A673 (cell line): ENCODE measurements around the gene CXCL5. TPM values are rescaled to one million over a fixed set of nuclear protein-coding genes. Genes with fewer than 3 reads are reported as not detected.

ENCODE experiments used
- BruUV-seq: library from RNA; stranded (reverse); fragments of 400-500 nt; replicated peaks from 2 replicates; lab custom pipeline; 2021; lab: Mats Ljungman, UMichigan
- CTCF ChIA-PET: fragments of 300-600 bp; sonication (Branson Sonifier 250); formaldehyde crosslinking; loops from one replicate; lab custom pipeline; 2022; ENCODE audit warnings: antibody characterized with exemption; lab: Charles Lee
- POLR2A ChIA-PET: fragments of 300-600 bp; sonication (Branson Sonifier 250); formaldehyde crosslinking; loops from one replicate; lab custom pipeline; 2022; ENCODE audit warnings: antibody characterized with exemption; ENCODE audit not compliant: low non-redundant PET; lab: Charles Lee
- DNase-seq: peaks from one replicate; pipeline ENCODE4 v3.0.0-alpha.2; 2015; ENCODE audit warnings: low spot score
- H3K27ac ChIP-seq: fragments of 200-600 bp; sonication (generic); 2 replicates; pipeline ENCODE4 v1.5.1; 2016; ENCODE audit warnings: mixed run types, low read depth, mild to moderate bottlenecking, mixed read lengths, antibody characterized with exemption, low read length; ENCODE audit not compliant: poor library complexity, severe bottlenecking
- H3K27me3 ChIP-seq: fragments of 200-600 bp; sonication (generic); replicated peaks from 2 replicates; pipeline ENCODE4 v1.6.1; 2017; ENCODE audit warnings: mixed run types, low read depth, mild to moderate bottlenecking, mixed read lengths, antibody characterized with exemption, low read length; ENCODE audit not compliant: insufficient read depth, poor library complexity
- H3K36me3 ChIP-seq: fragments of 200-600 bp; sonication (generic); 2 replicates; pipeline ENCODE4 v1.6.1; 2016; ENCODE audit warnings: mixed run types, mild to moderate bottlenecking, mixed read lengths, antibody characterized with exemption, low read length; ENCODE audit not compliant: insufficient read depth, poor library complexity, severe bottlenecking
- H3K4me1 ChIP-seq: fragments of 200-600 bp; sonication (generic); 2 replicates; pipeline ENCODE4 v1.6.1; 2017; ENCODE audit warnings: mixed run types, mild to moderate bottlenecking, mixed read lengths, antibody characterized with exemption, low read length; ENCODE audit not compliant: insufficient read depth, poor library complexity, severe bottlenecking
- H3K4me3 ChIP-seq: fragments of 200-600 bp; sonication (generic); 2 replicates; pipeline ENCODE4 v1.5.1; 2016; ENCODE audit warnings: low read depth, mixed run types, mild to moderate bottlenecking, mixed read lengths, low read length; ENCODE audit not compliant: poor library complexity, severe bottlenecking
- H3K9me3 ChIP-seq: fragments of 200-600 bp; sonication (generic); 2 replicates; pipeline ENCODE4 v1.6.1; 2016; ENCODE audit warnings: mixed run types, low read depth, mild to moderate bottlenecking, mixed read lengths, antibody characterized with exemption, low read length; ENCODE audit not compliant: poor library complexity, severe bottlenecking
- CTCF ChIP-seq: fragments of 300-800, 200-600 bp; sonication (generic); conservative IDR thresholded peaks from 2 replicates; pipeline ENCODE4 v1.5.1; 2017; ENCODE audit warnings: low read depth, mild to moderate bottlenecking, antibody characterized with exemption, low read length, moderate library complexity, mixed read lengths
- EZH2 ChIP-seq: fragments of 200-600 bp; sonication (generic); IDR thresholded peaks from 2 replicates; pipeline ENCODE4 v1.6.1; 2017; ENCODE audit warnings: borderline replicate concordance, low read depth, mild to moderate bottlenecking, mixed read lengths, antibody characterized with exemption, low read length; ENCODE audit not compliant: poor library complexity, severe bottlenecking
- intact Hi-C: fragments of 100-400 bp; cut with micrococcal nuclease; formaldehyde crosslinking; loops from one replicate; pipeline ENCODE4 v1.10.0; 2022; ENCODE audit not compliant: unreplicated experiment
- total RNA-seq: library from RNA; stranded (reverse); gene quantifications from 2 replicates; pipeline ENCODE4 v1.2.3, GENCODE V29; 2021

The CXCL5 gene
- total RNA-seq, 1 experiment from 2014 or later, result not detected

GRCh38 chr4:74032064-74032463 is 33.6 kb upstream of the CXCL5 start:
- no TSS peak for BruUV-seq
- H3K36me3 ChIP-seq, result no peaks in the 10 kb centered on the region
- H3K27ac ChIP-seq, result no peak overlapping the region
- H3K4me1 ChIP-seq, result no peaks in the 10 kb centered on the region
- H3K27me3 ChIP-seq, result no peaks in the 10 kb centered on the region
- CTCF ChIA-PET, result no interaction called here
- H3K9me3 ChIP-seq, result no peaks in the 10 kb centered on the region
- H3K4me3 ChIP-seq, result no peak overlapping the region
- DNase-seq, result peak; percentile 4
- TF ChIP-seq EZH2 (no peak), CTCF (no peak)
- POLR2A ChIA-PET, result no interaction called here
- intact Hi-C loops, result no loop called here

- no peaks in the 10 kb centered on the region for H3K4me1 ChIP-seq
- no TSS peak for BruUV-seq
- H3K9me3 ChIP-seq, result no peaks in the 10 kb centered on the region
- no peaks in the 10 kb centered on the region for H3K27me3 ChIP-seq
- ChIA-PET POLR2A (no interaction called here), CTCF (no interaction called here)
- no peak overlapping the region for H3K4me3 ChIP-seq
- H3K27ac ChIP-seq, result no peak overlapping the region
- no peak for DNase-seq
- H3K36me3 ChIP-seq, result no peaks in the 10 kb centered on the region
- TF ChIP-seq EZH2, result no peak
- no peak for TF ChIP-seq CTCF
- intact Hi-C loops, result no loop called here
These were observed 33.1 kb upstream of the CXCL5 start for GRCh38 chr4:74031576-74031975.

- intact Hi-C loops, result no loop called here
- H3K36me3 ChIP-seq, result no peaks in the 10 kb centered on the region
- ChIA-PET CTCF (no interaction called here), POLR2A (no interaction called here)
- no peaks in the 10 kb centered on the region for H3K9me3 ChIP-seq
- H3K4me3 ChIP-seq, result no peak overlapping the region
- H3K27me3 ChIP-seq, result no peaks in the 10 kb centered on the region
- no peak for DNase-seq
- BruUV-seq, result no TSS peak
- no peaks in the 10 kb centered on the region for H3K4me1 ChIP-seq
- no peak for TF ChIP-seq EZH2
- TF ChIP-seq CTCF, result no peak
- no peak overlapping the region for H3K27ac ChIP-seq
These were observed 31.8 kb upstream of the CXCL5 start for GRCh38 chr4:74030285-74030684.
